MM.1S (cell line): ENCODE results near the gene MBOAT1.

Experiments
- EZH2 ChIP-seq: fragments of 300-600 bp; sonication (generic); optimal IDR thresholded peaks from 2 replicates; pipeline ENCODE3; 2017; ENCODE audit warnings: low read depth, mild to moderate bottlenecking, antibody characterized with exemption, low read length, mixed read lengths
- TF ChIP-seq, protein P1 (sequence below): fragments of 300-600 bp; sonication (generic); IDR thresholded peaks from 2 replicates; pipeline ENCODE4 v1.5.1; 2016; ENCODE audit warnings: antibody characterized with exemption, low read length, mixed read lengths

DNA sequence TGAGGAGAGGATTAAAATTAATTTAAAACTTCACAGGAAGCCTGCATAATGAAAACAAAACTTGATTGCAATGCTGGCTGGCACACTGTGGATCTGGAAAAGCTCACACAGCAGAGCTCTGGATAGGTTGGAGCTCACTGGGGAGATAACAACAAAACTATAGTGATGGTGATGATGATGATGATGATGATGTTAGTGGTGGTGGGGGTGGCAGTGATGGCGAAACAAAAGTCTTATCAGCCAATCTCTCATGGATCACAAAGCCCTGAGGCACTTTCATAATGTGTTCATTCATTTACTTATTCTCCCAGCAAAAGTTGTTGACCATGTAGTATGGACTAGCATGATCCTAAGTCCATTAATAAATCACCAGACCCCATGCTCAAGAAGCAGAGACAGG lies 152.0 kb downstream of the MBOAT1 start:
- TF ChIP-seq, protein P1, sequence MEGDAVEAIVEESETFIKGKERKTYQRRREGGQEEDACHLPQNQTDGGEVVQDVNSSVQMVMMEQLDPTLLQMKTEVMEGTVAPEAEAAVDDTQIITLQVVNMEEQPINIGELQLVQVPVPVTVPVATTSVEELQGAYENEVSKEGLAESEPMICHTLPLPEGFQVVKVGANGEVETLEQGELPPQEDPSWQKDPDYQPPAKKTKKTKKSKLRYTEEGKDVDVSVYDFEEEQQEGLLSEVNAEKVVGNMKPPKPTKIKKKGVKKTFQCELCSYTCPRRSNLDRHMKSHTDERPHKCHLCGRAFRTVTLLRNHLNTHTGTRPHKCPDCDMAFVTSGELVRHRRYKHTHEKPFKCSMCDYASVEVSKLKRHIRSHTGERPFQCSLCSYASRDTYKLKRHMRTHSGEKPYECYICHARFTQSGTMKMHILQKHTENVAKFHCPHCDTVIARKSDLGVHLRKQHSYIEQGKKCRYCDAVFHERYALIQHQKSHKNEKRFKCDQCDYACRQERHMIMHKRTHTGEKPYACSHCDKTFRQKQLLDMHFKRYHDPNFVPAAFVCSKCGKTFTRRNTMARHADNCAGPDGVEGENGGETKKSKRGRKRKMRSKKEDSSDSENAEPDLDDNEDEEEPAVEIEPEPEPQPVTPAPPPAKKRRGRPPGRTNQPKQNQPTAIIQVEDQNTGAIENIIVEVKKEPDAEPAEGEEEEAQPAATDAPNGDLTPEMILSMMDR: no peak
- TF ChIP-seq EZH2: no peak
